Adrenal gland (tissue), 5 donors: ENCODE data around the gene MACROH2A2.

Experiments used
- POLR2A ChIP-seq, 2 donors: fragments of 450-650 bp; IDR thresholded peaks; one replicate each; pipeline ENCODE4 v1.6.1; 2017; ENCODE audit warnings: antibody characterized with exemption in 2 of 2, mild to moderate bottlenecking in 2 of 2, moderate library complexity in 1 of 2
- TF ChIP-seq, protein P1 (sequence below), 6 experiments: fragments of 450-650 bp in 4 of 6; fragments of 200-600 bp in 2 of 6; sonication (generic) in 1 of 6; IDR thresholded peaks; 1 replicate in 5 of 6; 2 replicates in 1 of 6; pipeline versions ENCODE4 v1.5.1 to v1.8.0; 2016 to 2021; ENCODE audit warnings: antibody characterized with exemption in 6 of 6, mild to moderate bottlenecking in 2 of 6, moderate library complexity in 1 of 6
- donor health status: DM: no; HTN: no; CAD: no.

DNA sequence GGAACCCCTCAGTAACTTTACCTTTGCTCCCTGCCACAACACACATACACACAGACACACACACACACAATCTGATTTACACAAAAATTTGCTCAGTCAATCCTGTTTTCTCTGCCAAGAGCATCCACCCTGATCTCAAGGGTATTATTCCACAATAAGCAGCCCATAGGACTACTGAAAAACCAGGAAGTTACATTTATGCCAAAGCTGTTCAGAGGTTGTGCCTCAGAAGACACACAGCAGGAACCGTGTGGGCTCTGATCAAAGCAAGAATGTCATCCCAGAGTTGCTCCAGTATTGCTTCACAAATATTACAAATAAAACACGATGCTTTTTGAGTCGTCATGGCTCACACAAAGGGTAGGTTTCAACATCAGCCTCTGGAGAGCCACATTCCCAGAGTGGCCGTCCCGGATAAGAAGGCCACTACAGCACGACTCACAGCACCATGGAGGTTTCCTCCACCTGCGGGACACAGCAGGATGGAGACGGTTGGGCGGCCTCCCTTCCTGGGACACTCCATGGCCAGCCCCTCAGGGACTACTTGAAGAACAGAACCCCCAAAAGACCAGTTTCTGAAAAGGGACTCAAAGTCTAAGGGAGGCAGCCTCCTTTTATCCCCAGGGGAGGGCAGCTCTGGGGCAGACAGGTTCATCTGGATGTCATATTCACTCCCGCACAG, 78.4 kb downstream of the MACROH2A2 start:
- TF ChIP-seq, protein P1, sequence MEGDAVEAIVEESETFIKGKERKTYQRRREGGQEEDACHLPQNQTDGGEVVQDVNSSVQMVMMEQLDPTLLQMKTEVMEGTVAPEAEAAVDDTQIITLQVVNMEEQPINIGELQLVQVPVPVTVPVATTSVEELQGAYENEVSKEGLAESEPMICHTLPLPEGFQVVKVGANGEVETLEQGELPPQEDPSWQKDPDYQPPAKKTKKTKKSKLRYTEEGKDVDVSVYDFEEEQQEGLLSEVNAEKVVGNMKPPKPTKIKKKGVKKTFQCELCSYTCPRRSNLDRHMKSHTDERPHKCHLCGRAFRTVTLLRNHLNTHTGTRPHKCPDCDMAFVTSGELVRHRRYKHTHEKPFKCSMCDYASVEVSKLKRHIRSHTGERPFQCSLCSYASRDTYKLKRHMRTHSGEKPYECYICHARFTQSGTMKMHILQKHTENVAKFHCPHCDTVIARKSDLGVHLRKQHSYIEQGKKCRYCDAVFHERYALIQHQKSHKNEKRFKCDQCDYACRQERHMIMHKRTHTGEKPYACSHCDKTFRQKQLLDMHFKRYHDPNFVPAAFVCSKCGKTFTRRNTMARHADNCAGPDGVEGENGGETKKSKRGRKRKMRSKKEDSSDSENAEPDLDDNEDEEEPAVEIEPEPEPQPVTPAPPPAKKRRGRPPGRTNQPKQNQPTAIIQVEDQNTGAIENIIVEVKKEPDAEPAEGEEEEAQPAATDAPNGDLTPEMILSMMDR (IDR thresholded peaks at IDR 0.05) = no peak
- TF ChIP-seq POLR2A (IDR thresholded peaks at IDR 0.05) = no peak
